Urinary bladder (tissue), 4 donors: Measurements from ENCODE around the gene NUP153. TPM values are rescaled to one million over a fixed set of nuclear protein-coding genes. Genes with fewer than 3 reads are reported as not detected.
A peak's percentile ranks its signal among the peaks of the same experiment; 100 is the strongest.
"Not testable (repeated sequence)": the region's sequence is repeated elsewhere in the genome, so short reads cannot be mapped to it uniquely, and the experiment has no call there.

Experiments used
- DNase-seq: peaks from one replicate; pipeline ENCODE4 v3.0.0-alpha.2; 2015; ENCODE audit errors: extremely low spot score
- H3K27ac ChIP-seq: one replicate; pipeline ENCODE4 v1.5.1; 2013; ENCODE audit warnings: low read depth, mild to moderate bottlenecking, moderate library complexity
- H3K36me3 ChIP-seq: one replicate; pipeline ENCODE4 v1.6.1; 2013; ENCODE audit warnings: mild to moderate bottlenecking, moderate library complexity; ENCODE audit not compliant: insufficient read depth
- H3K4me1 ChIP-seq: one replicate; pipeline ENCODE4 v1.6.1; 2013; ENCODE audit warnings: mild to moderate bottlenecking, moderate library complexity; ENCODE audit not compliant: insufficient read depth
- H3K4me3 ChIP-seq: one replicate; pipeline ENCODE4 v1.5.1; 2013; ENCODE audit warnings: low read depth, low read length
- WGBS: extraction: QIAGEN DNeasy Blood & Tissue Kit; methylation state at CpG from one replicate; pipeline ENCODE4 v1.1.7; 2013; 5-methylcytosine and 5-hydroxymethylcytosine counted together
- polyA plus RNA-seq: library from polyadenylated mRNA; stranded (reverse); fragments of 200-250 nt; gene quantifications from one replicate; pipeline ENCODE4 v1.2.3, GENCODE V29; 2013
- total RNA-seq: library from RNA; depleted of rRNA; stranded (reverse); fragments of >200 nt; gene quantifications from one replicate; pipeline ENCODE4 v1.2.3, GENCODE V29; 2014
- donor health status: healthy with polysubstance abuse.
- donor health status: healthy.

NUP153 gene
- total RNA-seq (43.6 TPM), polyA plus RNA-seq (16.9 TPM)

DNA sequence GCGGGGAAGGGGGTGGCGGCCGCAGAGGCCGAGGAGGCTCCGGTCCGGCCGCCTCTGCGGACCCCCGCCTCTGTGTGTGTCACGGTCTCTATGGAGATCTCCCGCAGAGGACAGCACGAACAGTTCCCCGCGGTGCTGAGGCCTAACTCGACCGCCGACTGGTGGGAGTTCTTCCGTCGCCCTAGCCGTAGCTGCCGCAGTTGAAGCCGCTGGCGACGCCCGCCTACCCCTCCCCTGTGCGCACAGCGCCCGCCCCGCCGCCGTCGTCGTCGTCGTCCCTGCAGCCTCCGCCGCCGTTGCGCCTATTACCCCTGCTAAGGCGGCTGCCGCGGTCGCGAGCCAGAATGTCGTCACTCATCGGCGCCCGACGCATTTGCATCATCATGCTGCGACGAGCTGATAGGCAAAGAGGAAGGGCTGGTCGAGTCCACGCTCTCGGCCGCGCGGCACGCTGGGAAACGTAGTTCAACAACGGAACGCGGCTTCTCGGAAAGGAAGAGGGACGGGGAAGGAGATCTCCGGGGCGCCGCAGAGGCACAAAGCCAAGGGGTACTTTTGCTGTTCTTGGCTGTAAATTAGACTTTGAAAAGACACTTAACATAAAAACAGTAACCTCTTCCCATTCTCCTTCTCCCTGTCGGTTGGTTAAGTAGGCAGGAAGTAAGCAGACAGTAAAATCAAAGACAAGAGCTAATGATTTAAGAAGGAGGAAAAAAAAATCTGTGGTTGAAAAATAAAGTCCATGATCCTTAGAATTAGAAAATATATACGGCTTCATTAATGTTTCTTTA, at the start of gene NUP153:
Gene NUP153 (minus strand): TSS at position 346 of the 791 bp plus-strand sequence. CDS start 538 bp downstream, outside the sequence.
- WGBS, result under 1% methylated on average over 69 of the region's 69 CpGs
- Histone ChIP-seq H3K4me1 (peaks cover 1% of the 10 kb centered on the region), H3K4me3 (peak within 1 kb of the TSS; percentile 77), H3K36me3 (no peaks in the 10 kb centered on the region), H3K27ac (peak within 1 kb of the TSS; percentile 96)
- peak; percentile 96 for DNase-seq

GRCh38 chr6:17754254-17754653, 47.5 kb upstream of the NUP153 start:
- Histone ChIP-seq H3K4me1 (no peaks in the 10 kb centered on the region), H3K36me3 (peaks cover 2% of the 10 kb centered on the region), H3K4me3 (no peak overlapping the region), H3K27ac (no peak overlapping the region)
- no peak for DNase-seq
- WGBS, result 68% methylated on average over 3 of the region's 3 CpGs

DNA sequence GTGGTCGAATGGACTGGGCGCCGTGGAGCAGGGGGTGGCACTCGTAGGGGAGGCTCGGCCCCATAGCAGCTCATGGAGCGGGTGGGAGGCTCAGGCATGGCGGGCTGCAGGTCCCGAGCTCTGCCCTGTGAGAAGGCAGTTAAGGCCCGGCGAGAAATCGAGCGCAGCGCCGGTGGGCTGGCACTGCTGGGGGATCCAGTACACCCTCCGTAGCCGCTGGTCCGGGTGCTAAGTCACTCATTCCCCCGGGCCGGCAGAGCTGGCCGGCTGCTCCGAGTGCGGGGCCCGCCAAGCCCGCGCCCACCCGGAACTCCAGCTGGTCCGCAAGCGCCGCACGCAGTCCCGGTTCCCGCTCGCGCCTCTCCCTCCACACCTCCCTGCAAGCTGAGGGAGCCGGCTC, 38.6 kb upstream of the NUP153 start:
- not testable (repeated sequence) for DNase-seq, H3K36me3 ChIP-seq, H3K4me3 ChIP-seq, H3K27ac ChIP-seq, H3K4me1 ChIP-seq
- WGBS, result 97% methylated on average over 35 of the region's 35 CpGs

GRCh38 chr6:17744757-17745308, 38.1 kb upstream of the NUP153 start:
- not testable (repeated sequence) for H3K4me3 ChIP-seq, DNase-seq, H3K27ac ChIP-seq, H3K36me3 ChIP-seq, H3K4me1 ChIP-seq
- WGBS, result 93% methylated on average over 13 of the region's 13 CpGs

DNA sequence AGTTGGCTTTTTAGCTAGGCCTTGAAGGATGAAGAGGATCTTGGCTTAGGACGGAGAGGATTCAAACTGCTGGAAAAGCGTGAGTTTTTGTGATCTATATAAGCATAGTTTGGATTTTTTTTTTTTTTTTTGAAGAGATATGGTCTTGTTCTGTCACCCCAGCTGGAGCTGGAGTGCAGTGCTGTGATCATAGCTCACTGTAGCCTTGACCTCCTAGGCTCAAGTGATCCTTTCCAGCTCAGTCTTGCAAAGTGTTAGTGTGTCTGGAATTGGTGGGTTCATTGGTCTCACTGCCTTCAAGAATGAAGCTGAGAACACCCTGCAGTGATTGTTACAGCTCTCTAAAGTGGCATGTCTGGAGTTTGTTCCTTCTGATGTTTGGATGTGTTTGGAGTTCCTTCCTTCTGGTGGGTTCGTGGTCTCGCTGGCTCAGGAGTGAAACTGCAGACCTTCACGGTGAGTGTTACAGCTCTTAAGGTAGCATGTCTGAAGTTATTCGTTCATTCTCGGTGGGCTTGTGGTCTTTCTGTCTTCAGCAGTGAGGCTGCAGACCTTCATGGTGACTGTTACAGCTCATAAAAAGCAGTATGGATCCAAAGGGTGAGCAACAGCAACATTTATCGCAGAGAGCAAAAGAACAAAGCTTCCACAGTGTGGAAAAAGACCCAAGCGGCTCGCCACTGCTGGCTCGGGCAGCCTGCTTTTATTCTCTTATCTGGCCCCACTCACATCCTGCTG, 37.5 kb upstream of the NUP153 start:
- Histone ChIP-seq H3K36me3 (no peaks in the 10 kb centered on the region), H3K4me1 (no peaks in the 10 kb centered on the region), H3K4me3 (no peak overlapping the region), H3K27ac (no peak overlapping the region)
- DNase-seq, result no peak
- WGBS, result 65% methylated on average over 11 of the region's 11 CpGs

GRCh38 chr6:17741507-17741906, 34.8 kb upstream of the NUP153 start:
- no peak overlapping the region for H3K4me3 ChIP-seq
- WGBS, result 50% methylated on average over 8 of the region's 8 CpGs
- no peaks in the 10 kb centered on the region for H3K36me3 ChIP-seq
- no peak overlapping the region for H3K27ac ChIP-seq
- DNase-seq, result no peak
- no peaks in the 10 kb centered on the region for H3K4me1 ChIP-seq

- Histone ChIP-seq H3K36me3 (no peaks in the 10 kb centered on the region), H3K4me3 (no peak overlapping the region), H3K27ac (no peak overlapping the region), H3K4me1 (no peaks in the 10 kb centered on the region)
- DNase-seq, result no peak
- WGBS, result 53% methylated on average over 5 of the region's 5 CpGs
These were observed 34.0 kb upstream of the NUP153 start for GRCh38 chr6:17740559-17741220.

DNA sequence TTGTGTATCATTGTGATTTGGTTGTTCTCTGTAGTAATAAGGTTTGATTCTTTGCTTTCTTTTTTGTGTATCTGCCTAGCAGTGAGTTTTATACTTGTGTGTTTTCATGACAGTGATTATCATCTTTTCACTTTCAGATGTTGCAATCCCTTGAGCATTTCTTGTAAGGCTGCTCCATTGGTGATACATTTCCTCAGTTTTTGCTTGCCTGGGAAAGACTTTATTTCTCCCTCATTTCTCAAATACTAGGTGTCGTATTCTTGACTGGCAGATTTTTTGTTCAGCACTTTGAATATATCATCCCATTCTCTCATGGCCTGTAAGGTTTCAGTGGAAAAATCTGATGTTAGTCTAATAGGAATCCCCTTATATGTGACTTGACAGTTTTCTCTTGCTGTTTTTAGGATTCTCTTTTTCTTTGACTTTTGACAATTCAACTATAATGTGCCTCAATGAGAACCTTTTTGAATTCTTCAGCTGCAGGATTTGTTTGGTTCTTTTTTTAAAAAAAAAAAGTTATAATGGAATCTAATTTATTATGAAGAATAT, 31.1 kb upstream of the NUP153 start:
- no peak for DNase-seq
- 91% methylated on average over 1 of the region's 1 CpG for WGBS
- H3K4me3 ChIP-seq, result no peak overlapping the region
- no peaks in the 10 kb centered on the region for H3K4me1 ChIP-seq
- no peak overlapping the region for H3K27ac ChIP-seq
- no peaks in the 10 kb centered on the region for H3K36me3 ChIP-seq

GRCh38 chr6:17735311-17735710, 28.6 kb upstream of the NUP153 start:
- 94% methylated on average over 19 of the region's 27 CpGs for WGBS
- H3K4me3 ChIP-seq, H3K4me1 ChIP-seq, H3K36me3 ChIP-seq, DNase-seq, H3K27ac ChIP-seq: not testable (repeated sequence)

DNA sequence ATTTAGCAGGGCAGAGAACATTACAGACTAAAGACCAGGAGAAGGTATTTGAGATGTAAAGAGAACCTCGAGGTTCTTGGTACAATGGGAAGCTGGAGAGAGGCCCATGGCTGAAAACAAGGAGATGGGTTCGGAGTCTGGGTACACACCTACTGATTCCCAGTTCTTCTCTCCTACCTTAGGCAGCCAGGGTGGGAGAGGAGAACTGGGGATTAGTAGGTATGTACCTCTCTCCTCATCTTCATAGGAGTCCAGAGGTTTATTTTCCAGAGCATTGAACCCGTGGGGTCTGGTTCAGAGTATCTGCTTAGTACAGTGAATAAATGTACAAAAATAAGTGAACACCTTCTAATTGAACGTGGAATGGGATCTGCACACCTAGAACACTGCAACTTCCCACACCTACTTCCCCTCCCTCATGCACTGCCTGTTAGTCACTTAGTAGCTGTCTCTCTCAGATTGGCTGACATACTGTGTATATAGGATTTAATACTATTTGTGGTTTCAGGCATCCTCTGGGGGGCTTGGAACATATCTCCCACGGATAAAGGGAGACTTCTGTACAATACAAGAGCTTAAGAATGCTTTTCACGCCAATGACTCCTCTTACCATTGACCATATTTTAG, 23.5 kb upstream of the NUP153 start:
- Histone ChIP-seq H3K36me3 (no peaks in the 10 kb centered on the region), H3K27ac (no peak overlapping the region), H3K4me1 (no peaks in the 10 kb centered on the region), H3K4me3 (no peak overlapping the region)
- 77% methylated on average over 6 of the region's 6 CpGs for WGBS
- DNase-seq, result no peak

GRCh38 chr6:17729223-17730077, 22.7 kb upstream of the NUP153 start:
- no peak overlapping the region for H3K27ac ChIP-seq
- 82% methylated on average over 12 of the region's 12 CpGs for WGBS
- H3K4me1 ChIP-seq, result no peaks in the 10 kb centered on the region
- no peak overlapping the region for H3K4me3 ChIP-seq
- DNase-seq, result no peak
- H3K36me3 ChIP-seq, result no peaks in the 10 kb centered on the region

- no peak overlapping the region for H3K27ac ChIP-seq
- no peak for DNase-seq
- H3K36me3 ChIP-seq, result no peaks in the 10 kb centered on the region
- no peak overlapping the region for H3K4me3 ChIP-seq
- H3K4me1 ChIP-seq, result no peaks in the 10 kb centered on the region
- 95% methylated on average over 49 of the region's 49 CpGs for WGBS
These were observed 22.0 kb upstream of the NUP153 start for GRCh38 chr6:17728551-17729222.
